ENCODE results near the gene ETFB.

Gene ETFB

DNA sequence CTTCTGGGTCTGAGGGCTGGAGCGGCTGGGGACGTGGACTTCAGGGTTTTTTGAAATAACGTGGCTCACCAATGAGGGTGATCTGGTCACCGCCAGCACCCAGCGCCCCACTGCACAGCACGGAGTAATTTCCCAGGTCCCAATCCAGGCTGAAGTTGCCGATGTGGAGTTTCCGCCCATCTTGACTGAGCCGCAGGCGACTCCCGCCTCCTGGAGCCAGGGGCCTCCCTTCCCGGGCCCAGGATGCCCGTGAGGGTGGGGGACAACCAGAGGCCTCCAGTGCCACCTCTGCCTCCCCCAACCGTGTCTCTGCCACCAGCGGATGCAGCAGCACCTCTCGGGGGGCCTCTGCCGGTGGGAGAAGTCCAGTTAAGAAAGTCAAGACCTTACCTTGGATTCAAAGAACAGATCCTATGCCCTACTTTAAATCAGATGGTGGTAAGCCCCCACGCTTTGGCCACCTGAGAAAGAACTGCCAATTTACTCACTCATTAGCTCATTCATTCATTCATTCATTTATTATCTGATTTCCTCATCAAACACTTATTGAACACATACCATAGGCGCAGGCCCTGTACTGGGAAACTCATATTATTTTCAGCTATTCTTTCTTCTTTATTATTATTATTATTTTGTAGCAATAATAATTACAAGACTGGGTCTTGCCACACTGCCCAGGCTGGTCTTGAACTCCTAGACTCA is 28.2 kb downstream of the ETFB start:
- TF ChIP-seq GABPA (IDR thresholded peaks at IDR 0.05; ENCODE audit: low read depth), result no peak
- TF ChIP-seq, protein P1, sequence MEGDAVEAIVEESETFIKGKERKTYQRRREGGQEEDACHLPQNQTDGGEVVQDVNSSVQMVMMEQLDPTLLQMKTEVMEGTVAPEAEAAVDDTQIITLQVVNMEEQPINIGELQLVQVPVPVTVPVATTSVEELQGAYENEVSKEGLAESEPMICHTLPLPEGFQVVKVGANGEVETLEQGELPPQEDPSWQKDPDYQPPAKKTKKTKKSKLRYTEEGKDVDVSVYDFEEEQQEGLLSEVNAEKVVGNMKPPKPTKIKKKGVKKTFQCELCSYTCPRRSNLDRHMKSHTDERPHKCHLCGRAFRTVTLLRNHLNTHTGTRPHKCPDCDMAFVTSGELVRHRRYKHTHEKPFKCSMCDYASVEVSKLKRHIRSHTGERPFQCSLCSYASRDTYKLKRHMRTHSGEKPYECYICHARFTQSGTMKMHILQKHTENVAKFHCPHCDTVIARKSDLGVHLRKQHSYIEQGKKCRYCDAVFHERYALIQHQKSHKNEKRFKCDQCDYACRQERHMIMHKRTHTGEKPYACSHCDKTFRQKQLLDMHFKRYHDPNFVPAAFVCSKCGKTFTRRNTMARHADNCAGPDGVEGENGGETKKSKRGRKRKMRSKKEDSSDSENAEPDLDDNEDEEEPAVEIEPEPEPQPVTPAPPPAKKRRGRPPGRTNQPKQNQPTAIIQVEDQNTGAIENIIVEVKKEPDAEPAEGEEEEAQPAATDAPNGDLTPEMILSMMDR (IDR thresholded peaks at IDR 0.05; ENCODE audit: insufficient read depth, low read length), result no peak
- no peak for TF ChIP-seq POLR2AphosphoS5 (IDR thresholded peaks at IDR 0.05; ENCODE audit: low read depth)
- no peak for TF ChIP-seq SPI1 (IDR thresholded peaks at IDR 0.05; ENCODE audit: borderline replicate concordance, low read depth)
- no peak for DNase-seq (ENCODE audit: low read depth in 1 of 2, low spot score in 1 of 2)
- H3K4me3 ChIP-seq (replicated peaks; ENCODE audit: insufficient read depth, low read length), result no peak overlapping the region

DNA sequence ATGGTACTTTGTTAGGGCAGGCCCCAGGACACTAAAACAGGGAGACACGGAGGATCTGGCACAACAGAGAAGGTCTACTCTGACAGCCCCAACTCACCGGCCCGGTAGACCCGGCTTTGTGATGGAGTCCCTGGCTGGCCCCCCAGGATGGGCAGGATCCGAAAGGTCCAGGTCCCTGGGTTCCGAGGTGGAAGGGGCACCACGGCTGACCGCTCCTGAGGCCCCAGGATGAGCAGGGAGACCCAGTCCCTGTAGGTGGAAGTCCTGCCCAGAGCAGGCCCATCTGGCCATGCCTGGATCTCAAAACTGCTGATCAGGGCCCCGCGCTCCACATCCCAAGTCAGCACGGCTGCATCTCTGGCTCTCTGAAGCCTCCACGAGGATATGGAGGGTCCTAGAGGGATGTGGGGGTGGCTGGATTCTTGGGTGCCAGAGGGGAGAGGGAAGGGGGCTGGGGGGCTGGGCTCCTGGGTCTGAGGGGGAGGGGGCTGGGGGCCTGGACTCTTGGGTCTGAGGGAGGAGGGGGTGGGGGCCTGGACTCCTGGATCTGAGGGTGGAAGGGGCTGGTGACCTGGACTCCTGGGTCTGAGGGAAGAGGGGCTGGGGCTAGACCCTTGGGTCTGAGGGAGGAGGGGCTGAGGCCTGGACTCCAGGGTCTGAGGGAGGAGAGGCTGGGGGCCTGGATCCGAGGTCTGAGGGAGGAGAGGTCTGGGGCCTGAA is 28.9 kb downstream of the ETFB start:
- TF ChIP-seq, protein P2, sequence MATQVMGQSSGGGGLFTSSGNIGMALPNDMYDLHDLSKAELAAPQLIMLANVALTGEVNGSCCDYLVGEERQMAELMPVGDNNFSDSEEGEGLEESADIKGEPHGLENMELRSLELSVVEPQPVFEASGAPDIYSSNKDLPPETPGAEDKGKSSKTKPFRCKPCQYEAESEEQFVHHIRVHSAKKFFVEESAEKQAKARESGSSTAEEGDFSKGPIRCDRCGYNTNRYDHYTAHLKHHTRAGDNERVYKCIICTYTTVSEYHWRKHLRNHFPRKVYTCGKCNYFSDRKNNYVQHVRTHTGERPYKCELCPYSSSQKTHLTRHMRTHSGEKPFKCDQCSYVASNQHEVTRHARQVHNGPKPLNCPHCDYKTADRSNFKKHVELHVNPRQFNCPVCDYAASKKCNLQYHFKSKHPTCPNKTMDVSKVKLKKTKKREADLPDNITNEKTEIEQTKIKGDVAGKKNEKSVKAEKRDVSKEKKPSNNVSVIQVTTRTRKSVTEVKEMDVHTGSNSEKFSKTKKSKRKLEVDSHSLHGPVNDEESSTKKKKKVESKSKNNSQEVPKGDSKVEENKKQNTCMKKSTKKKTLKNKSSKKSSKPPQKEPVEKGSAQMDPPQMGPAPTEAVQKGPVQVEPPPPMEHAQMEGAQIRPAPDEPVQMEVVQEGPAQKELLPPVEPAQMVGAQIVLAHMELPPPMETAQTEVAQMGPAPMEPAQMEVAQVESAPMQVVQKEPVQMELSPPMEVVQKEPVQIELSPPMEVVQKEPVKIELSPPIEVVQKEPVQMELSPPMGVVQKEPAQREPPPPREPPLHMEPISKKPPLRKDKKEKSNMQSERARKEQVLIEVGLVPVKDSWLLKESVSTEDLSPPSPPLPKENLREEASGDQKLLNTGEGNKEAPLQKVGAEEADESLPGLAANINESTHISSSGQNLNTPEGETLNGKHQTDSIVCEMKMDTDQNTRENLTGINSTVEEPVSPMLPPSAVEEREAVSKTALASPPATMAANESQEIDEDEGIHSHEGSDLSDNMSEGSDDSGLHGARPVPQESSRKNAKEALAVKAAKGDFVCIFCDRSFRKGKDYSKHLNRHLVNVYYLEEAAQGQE (IDR thresholded peaks at IDR 0.05; ENCODE audit: insufficient replicate concordance, low read depth), result no peak
- TF ChIP-seq GABPA (IDR thresholded peaks at IDR 0.05; ENCODE audit: low read depth) (no peak), POLR2AphosphoS5 (IDR thresholded peaks at IDR 0.05; ENCODE audit: low read depth) (no peak), SPI1 (IDR thresholded peaks at IDR 0.05; ENCODE audit: borderline replicate concordance, low read depth) (no peak)
- TF ChIP-seq, protein P1 (IDR thresholded peaks at IDR 0.05; ENCODE audit: insufficient read depth, low read length), result no peak
- no peak overlapping the region for H3K27ac ChIP-seq (replicated peaks)
- no peak overlapping the region for H3K4me3 ChIP-seq (replicated peaks; ENCODE audit: insufficient read depth, low read length)
- no peak for DNase-seq (ENCODE audit: low read depth in 1 of 2, low spot score in 1 of 2)
- H3K27me3 ChIP-seq (ENCODE audit: insufficient read depth, poor library complexity, severe bottlenecking), result no peaks in the 10 kb centered on the region

More for the DNA sequence above, 28.2 kb downstream of the ETFB start:
- H3K27ac ChIP-seq (replicated peaks), result no peak overlapping the region
- H3K27me3 ChIP-seq (ENCODE audit: insufficient read depth, poor library complexity, severe bottlenecking), result no peaks in the 10 kb centered on the region

DNA sequence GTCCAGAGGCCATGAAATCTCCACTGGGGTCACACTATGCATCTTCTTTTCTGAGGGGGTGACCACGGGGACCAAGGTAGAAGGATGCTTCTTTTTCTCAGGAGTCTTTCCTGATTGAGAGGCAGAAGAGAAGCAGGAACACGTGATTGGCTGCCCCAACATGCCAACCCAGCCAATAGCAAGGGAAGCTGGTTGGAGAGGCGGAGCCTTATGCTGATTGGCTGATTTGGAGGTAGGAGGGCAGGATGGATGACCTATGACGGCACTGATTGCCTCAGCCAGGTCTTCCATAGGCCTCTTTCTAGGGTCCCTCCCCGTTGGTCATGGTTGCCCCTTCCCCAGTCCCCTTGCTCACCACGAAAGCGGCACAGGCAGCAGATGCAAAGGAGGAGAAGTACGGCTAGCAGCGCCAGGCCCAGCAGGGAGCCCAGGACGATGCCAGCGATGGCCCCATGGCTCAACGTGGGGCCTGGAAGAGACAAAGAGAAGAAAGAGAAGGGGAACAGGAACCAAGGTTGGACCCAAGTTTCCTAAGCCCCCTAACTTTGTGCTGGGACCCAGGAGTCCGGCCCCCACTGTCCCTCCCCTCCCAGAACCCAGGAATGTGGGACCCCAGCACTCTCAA is 32.2 kb downstream of the ETFB start:
- no peak overlapping the region for H3K27ac ChIP-seq (replicated peaks)
- no peak for DNase-seq (ENCODE audit: low read depth in 1 of 2, low spot score in 1 of 2)
- TF ChIP-seq, protein P2 (IDR thresholded peaks at IDR 0.05; ENCODE audit: insufficient replicate concordance, low read depth), result no peak
- no peak for TF ChIP-seq SPI1 (IDR thresholded peaks at IDR 0.05; ENCODE audit: borderline replicate concordance, low read depth)
- TF ChIP-seq POLR2AphosphoS5 (IDR thresholded peaks at IDR 0.05; ENCODE audit: low read depth), result no peak
- H3K4me3 ChIP-seq (replicated peaks; ENCODE audit: insufficient read depth, low read length), result no peak overlapping the region
- H3K27me3 ChIP-seq (ENCODE audit: insufficient read depth, poor library complexity, severe bottlenecking), result no peaks in the 10 kb centered on the region

DNA sequence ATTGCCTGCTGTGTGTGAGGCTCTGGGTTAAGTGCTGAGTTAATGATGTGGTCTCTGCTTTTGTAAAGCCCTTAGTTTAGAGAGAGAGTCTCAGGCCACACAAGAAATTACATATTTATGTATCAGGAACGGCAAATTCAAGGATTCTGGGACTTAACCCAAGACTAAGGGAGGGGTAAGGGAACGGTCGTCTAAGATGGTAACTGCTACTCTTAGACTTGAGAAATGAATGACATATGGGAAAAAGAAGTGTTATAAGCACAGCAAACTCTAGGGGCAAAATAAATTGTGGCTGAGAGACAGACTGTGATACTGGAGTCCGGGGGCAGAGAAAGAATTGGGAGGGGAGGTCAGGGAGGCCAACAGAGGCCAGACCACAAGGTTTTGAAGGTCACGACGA is 34.5 kb downstream of the ETFB start:
- TF ChIP-seq POLR2AphosphoS5 (IDR thresholded peaks at IDR 0.05; ENCODE audit: low read depth) (no peak), SPI1 (IDR thresholded peaks at IDR 0.05; ENCODE audit: borderline replicate concordance, low read depth) (no peak), GABPA (IDR thresholded peaks at IDR 0.05; ENCODE audit: low read depth) (no peak)
- TF ChIP-seq, protein P1 (IDR thresholded peaks at IDR 0.05; ENCODE audit: insufficient read depth, low read length), result no peak
- TF ChIP-seq, protein P2 (IDR thresholded peaks at IDR 0.05; ENCODE audit: insufficient replicate concordance, low read depth), result no peak
- DNase-seq (ENCODE audit: low read depth in 1 of 2, low spot score in 1 of 2), result no peak
- no peak overlapping the region for H3K27ac ChIP-seq (replicated peaks)

More for the DNA sequence above, 34.5 kb downstream of the ETFB start:
- no peak overlapping the region for H3K4me3 ChIP-seq (replicated peaks; ENCODE audit: insufficient read depth, low read length)
- H3K27me3 ChIP-seq (ENCODE audit: insufficient read depth, poor library complexity, severe bottlenecking), result peaks cover 8% of the 10 kb centered on the region
